Left lung (tissue), 10 donors: ENCODE measurements around the gene MFSD1. TPM values are rescaled to one million over a fixed set of nuclear protein-coding genes. Genes with fewer than 3 reads are reported as not detected.
"Not testable (repeated sequence)": the region's sequence is repeated elsewhere in the genome, so short reads cannot be mapped to it uniquely, and the experiment has no call there.

Source experiments
- ATAC-seq: fragments of 200-7000 bp; cut with Tn5 transposase; one replicate; pipeline ENCODE4 v1.9.1; 2020; ENCODE audit warnings: moderate library complexity
- DNase-seq, 4 donors: peaks; one replicate each; pipeline ENCODE4 v3.0.0-alpha.2; 2013 to 2020
- H3K27ac ChIP-seq, 2 donors: fragments of 200-600 bp; sonication (generic) in 1 of 2; one replicate each; pipeline versions ENCODE4 v1.5.0 to v1.8.0; 2020 to 2021
- H3K27me3 ChIP-seq, 2 donors: fragments of 200-600 bp; sonication (generic) in 1 of 2; one replicate each; pipeline versions ENCODE4 v1.5.0 to v1.8.0; 2020 to 2021
- H3K36me3 ChIP-seq, 2 donors: fragments of 200-600 bp; sonication (generic) in 1 of 2; one replicate each; pipeline versions ENCODE4 v1.5.0 to v1.8.0; 2020 to 2021
- H3K4me1 ChIP-seq, 2 donors: fragments of 200-600 bp; one replicate each; pipeline ENCODE4 v1.8.0; 2021
- H3K4me3 ChIP-seq, 2 donors: fragments of 200-600 bp; sonication (generic) in 1 of 2; one replicate each; pipeline versions ENCODE4 v1.5.0 to v1.8.0; 2020 to 2021; ENCODE audit warnings: mild to moderate bottlenecking in 1 of 2
- H3K9me3 ChIP-seq, 2 donors: fragments of 200-600 bp; sonication (generic) in 1 of 2; one replicate each; pipeline versions ENCODE4 v1.5.0 to v1.8.0; 2020 to 2021
- CTCF ChIP-seq, 2 donors: fragments of 200-600 bp; sonication (generic) in 1 of 2; IDR thresholded peaks; one replicate each; pipeline versions ENCODE4 v1.5.0 to v1.8.0; 2021; ENCODE audit warnings: antibody characterized with exemption in 2 of 2
- intact Hi-C, 2 donors: fragments of 100-400 bp; cut with DNase I; formaldehyde crosslinking; loops; one replicate each; pipeline versions ENCODE4 v1.11.2 to v1.14.2; 2022
- polyA plus RNA-seq, 6 donors: library from polyadenylated mRNA; unstranded; fragments of 120-200 nt; gene quantifications; one replicate each; pipeline ENCODE4 v1.2.1, GENCODE V29; 2013; ENCODE audit not compliant: insufficient read length in 6 of 6
- total RNA-seq, 2 donors: library from RNA; stranded (reverse); fragmentation: NEBNext Ultra II Directional; extraction: Animal tissue kit (Norgen Biotek cat#: 25700); gene quantifications; one replicate each; pipeline ENCODE4 v1.2.1, GENCODE V29; 2021
- donor health status: DM: no; HTN: yes; CAD: no.
- donor health status: DM: no; HTN: no; CAD: no.

Gene MFSD1
- total and polyA plus RNA-seq, 8 donors: 48.6 to 134 (median 53.1) TPM

DNA sequence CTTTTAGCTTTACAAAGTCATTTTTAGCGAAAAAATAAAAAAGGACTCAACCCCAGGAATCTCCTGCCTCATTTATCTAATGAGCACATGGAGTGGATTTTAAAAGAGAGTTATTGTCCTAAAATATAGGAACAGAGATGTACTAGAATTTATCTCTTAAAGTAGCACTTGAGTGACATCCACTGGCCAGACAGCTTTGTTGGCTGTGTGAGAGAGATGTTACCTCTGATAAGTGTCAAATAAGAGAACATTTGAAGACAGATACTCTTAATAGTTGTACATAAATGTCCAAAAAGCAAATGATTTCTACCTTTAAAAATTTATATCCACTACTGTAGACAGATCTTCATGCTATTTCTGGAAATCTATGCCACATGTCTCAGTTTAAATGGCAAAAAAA lies 12.3 kb upstream of the MFSD1 start:
- Histone ChIP-seq H3K4me3 (no peak overlapping the region), H3K27ac (no peak overlapping the region), H3K36me3 (no peaks in the 10 kb centered on the region), H3K4me1 (no peaks in the 10 kb centered on the region), H3K27me3 (no peaks in the 10 kb centered on the region), H3K9me3 (peaks cover 0 to 2% of the 10 kb centered on the region in 2 donors)
- no peak for TF ChIP-seq CTCF (IDR thresholded peaks at IDR 0.05)
- ATAC-seq: peak; percentile 50
- intact Hi-C loops: no loop called here
- peak in 1 of 4 donors; percentile 49 for DNase-seq

- H3K4me3 ChIP-seq: no peak overlapping the region
- peaks cover 0 to 5% of the 10 kb centered on the region in 2 donors for H3K9me3 ChIP-seq
- no peak overlapping the region for H3K27ac ChIP-seq
- H3K4me1 ChIP-seq: no peaks in the 10 kb centered on the region
- no peaks in the 10 kb centered on the region for H3K36me3 ChIP-seq
- intact Hi-C loops: loop anchor here in 1 of 2 donors (2.0 to 10.0 kb wide), 2 partner anchors 64 to 116 kb away; partner anchors contain the start of gene LXN
- TF ChIP-seq CTCF (IDR thresholded peaks at IDR 0.05): peak; percentile 58 to 67
- H3K27me3 ChIP-seq: no peaks in the 10 kb centered on the region
- ATAC-seq: peak; percentile 84
- DNase-seq: peak in 2 of 4 donors; percentile 70 to 84
These were observed 10.8 kb upstream of the MFSD1 start for GRCh38 chr3:158790901-158791589.

- H3K4me1 ChIP-seq, ATAC-seq: not testable (repeated sequence)
- intact Hi-C loops: loop anchor here in 1 of 2 donors (2.0 to 10.0 kb wide), 2 partner anchors 65 to 117 kb away; partner anchors contain the start of gene LXN
These were observed 10.3 kb upstream of the MFSD1 start for GRCh38 chr3:158791590-158791920.

DNA sequence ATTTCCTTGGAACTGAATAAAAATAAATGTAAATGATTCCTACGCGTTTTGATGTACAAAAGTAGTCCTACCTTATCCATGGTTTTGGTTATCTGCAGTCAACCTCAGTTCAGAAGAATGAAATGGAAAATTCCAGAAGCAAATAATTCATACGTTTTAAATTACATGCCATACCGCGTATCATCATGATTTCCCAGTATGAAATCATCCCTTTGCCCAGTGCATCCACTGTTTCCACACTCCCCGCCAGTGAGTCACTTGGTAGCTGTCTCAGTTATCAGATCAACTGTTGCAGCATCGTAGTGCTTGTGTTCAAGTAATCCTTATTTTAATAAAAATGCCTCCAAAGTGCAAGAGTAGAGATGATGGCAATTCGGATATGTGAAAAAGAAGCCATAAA lies 9.1 kb upstream of the MFSD1 start:
- peak; percentile 15 for ATAC-seq
- Histone ChIP-seq H3K27ac (no peak overlapping the region), H3K9me3 (peaks cover 0 to 5% of the 10 kb centered on the region in 2 donors), H3K27me3 (peaks cover 0 to 3% of the 10 kb centered on the region in 2 donors), H3K36me3 (no peaks in the 10 kb centered on the region), H3K4me1 (no peaks in the 10 kb centered on the region), H3K4me3 (no peak overlapping the region)
- TF ChIP-seq CTCF (IDR thresholded peaks at IDR 0.05): no peak
- intact Hi-C loops: loop anchor here in 1 of 2 donors (10.0 kb wide), 1 partner anchor 118 kb away; the partner anchor contains the start of gene LXN
- DNase-seq: no peak

More at GRCh38 chr3:158791590-158791920, 10.3 kb upstream of the MFSD1 start:
- DNase-seq, H3K27ac ChIP-seq, H3K9me3 ChIP-seq, H3K36me3 ChIP-seq, H3K27me3 ChIP-seq, H3K4me3 ChIP-seq: not testable (repeated sequence)
- peak in 1 of 2 donors; percentile 22 for TF ChIP-seq CTCF (IDR thresholded peaks at IDR 0.05)

DNA sequence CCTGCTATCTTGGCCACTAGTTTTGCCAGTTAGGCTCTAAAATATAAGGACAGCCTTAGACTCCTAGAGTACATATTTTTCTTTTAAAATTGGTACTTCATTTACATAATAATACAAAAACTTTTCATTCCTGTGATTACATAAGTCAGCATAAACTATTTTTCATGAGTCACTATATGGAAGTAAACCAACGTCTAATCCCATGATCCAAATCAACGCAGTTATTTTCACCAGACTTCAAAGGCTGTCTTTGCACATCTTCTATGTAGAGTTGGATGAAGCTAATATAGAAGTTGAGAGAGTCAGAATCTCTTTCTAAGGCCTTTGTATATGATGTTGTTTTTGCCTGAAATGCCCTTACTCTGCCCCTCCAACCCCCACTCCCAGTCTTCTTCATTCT lies 7.6 kb upstream of the MFSD1 start:
- Histone ChIP-seq H3K36me3 (no peaks in the 10 kb centered on the region), H3K4me3 (no peak overlapping the region), H3K27ac (no peak overlapping the region), H3K27me3 (peaks cover 0 to 3% of the 10 kb centered on the region in 2 donors), H3K9me3 (peaks cover 0 to 5% of the 10 kb centered on the region in 2 donors), H3K4me1 (no peaks in the 10 kb centered on the region)
- intact Hi-C loops: loop anchor here in 1 of 2 donors (10.0 kb wide), 1 partner anchor 119 kb away; the partner anchor contains the start of gene LXN
- DNase-seq: no peak
- TF ChIP-seq CTCF (IDR thresholded peaks at IDR 0.05): no peak
- no peak for ATAC-seq
